ENCODE measurements around the gene GALK1.
"Not testable (repeated sequence)": the region's sequence is repeated elsewhere in the genome, so short reads cannot be mapped to it uniquely, and the experiment has no call there.

DNA sequence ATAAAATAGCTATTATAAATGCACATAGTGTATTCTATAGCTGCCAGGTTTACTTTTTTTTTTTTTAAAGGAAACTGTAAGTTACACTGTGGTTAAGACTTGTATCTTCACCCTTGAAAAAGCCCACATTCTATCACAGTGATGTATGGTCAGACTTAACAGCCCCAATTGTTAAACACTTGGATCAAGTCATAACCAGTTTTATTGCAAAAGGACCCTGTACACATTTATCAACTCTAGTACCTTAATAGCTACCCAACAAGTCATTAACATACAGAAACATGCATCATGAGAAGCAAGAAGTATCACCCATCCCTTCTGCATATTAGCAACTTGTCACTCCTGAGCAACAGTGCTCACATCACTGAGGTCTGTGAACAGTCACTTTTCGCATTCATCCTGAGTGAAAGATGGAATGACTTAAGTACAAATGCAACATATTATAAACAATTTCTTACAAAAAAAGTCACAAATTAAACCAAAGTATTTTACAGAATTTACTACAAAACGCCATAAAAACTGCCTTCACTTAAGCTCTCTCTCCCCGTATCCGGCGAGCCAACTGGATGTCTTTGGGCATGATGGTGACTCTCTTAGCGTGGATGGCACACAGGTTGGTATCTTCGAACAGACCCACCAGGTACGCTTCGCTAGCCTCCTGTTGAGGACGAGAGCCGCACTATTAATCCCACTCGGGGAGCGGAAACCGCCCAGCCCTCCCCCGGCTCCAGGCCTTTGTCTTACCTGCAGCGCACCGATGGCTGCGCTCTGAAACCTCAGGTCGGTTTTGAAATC lies 13.3 kb upstream of the GALK1 start:
- TF ChIP-seq, protein P1, sequence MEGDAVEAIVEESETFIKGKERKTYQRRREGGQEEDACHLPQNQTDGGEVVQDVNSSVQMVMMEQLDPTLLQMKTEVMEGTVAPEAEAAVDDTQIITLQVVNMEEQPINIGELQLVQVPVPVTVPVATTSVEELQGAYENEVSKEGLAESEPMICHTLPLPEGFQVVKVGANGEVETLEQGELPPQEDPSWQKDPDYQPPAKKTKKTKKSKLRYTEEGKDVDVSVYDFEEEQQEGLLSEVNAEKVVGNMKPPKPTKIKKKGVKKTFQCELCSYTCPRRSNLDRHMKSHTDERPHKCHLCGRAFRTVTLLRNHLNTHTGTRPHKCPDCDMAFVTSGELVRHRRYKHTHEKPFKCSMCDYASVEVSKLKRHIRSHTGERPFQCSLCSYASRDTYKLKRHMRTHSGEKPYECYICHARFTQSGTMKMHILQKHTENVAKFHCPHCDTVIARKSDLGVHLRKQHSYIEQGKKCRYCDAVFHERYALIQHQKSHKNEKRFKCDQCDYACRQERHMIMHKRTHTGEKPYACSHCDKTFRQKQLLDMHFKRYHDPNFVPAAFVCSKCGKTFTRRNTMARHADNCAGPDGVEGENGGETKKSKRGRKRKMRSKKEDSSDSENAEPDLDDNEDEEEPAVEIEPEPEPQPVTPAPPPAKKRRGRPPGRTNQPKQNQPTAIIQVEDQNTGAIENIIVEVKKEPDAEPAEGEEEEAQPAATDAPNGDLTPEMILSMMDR (IDR thresholded peaks at IDR 0.05), result not testable (repeated sequence)
- not testable (repeated sequence) for TF ChIP-seq POLR2A (IDR thresholded peaks at IDR 0.05)
